GM20000 (cell line): ENCODE data around the gene ASPG.
A peak's percentile ranks its signal among the peaks of the same experiment; 100 is the strongest.

Experiments used
- DNase-seq: peaks from one replicate; pipeline ENCODE4 v3.0.0; 2012; ENCODE audit warnings: low spot score
- CTCF ChIP-seq: IDR thresholded peaks from 2 replicates; pipeline ENCODE4 v1.5.1; 2012; ENCODE audit warnings: mild to moderate bottlenecking, control low read depth; ENCODE audit errors: extremely low read depth, missing control alignments

The ASPG gene

DNA sequence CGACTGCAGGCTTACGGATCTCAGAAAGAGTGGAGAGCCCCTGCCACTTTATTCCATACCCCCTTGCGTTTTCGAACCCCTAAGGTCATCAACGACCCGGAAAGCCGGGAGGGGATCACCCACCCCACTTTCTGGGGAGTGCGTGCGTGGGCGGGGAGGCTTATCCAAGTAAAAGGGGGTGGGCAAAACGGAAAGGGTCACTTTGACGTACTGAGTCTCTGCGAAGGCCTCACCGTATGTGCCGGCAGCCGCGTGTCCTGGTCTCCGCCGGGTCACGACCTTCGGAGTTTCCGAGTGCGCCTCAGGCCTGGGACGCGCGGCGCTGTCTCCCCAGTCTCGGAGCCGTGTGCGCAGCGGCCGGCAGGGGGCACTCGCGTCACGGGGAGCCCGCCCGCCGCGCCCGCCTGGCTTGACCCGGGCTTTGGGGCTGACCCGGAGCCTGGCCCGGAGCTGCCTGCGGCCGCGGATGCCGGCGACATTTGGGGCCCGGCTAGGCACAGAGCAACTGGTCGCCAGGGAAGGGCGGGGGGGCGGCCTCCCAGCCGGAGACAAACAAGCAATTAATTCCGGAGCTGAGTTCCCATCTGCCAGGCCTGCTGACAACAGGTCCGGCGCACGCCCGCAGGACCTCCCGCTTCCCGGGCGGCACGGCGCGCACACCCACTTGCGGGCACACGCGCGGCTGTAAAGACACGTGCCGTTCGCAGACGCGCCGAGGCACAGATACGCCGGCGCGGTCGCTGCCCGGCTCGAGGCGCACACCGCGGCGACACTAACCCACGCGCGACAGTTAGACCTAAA lies 52.0 kb downstream of the ASPG start:
- TF ChIP-seq CTCF: peak; percentile 68
- peak; percentile 96 for DNase-seq

- no peak for TF ChIP-seq CTCF
- no peak for DNase-seq
These were observed 52.7 kb downstream of the ASPG start, which contains the start of gene KIF26A for GRCh38 chr14:104138098-104138717. KIF26A (plus strand) TSS chr14:104138587; CDS start chr14:104138723, 136 bp downstream.

DNA sequence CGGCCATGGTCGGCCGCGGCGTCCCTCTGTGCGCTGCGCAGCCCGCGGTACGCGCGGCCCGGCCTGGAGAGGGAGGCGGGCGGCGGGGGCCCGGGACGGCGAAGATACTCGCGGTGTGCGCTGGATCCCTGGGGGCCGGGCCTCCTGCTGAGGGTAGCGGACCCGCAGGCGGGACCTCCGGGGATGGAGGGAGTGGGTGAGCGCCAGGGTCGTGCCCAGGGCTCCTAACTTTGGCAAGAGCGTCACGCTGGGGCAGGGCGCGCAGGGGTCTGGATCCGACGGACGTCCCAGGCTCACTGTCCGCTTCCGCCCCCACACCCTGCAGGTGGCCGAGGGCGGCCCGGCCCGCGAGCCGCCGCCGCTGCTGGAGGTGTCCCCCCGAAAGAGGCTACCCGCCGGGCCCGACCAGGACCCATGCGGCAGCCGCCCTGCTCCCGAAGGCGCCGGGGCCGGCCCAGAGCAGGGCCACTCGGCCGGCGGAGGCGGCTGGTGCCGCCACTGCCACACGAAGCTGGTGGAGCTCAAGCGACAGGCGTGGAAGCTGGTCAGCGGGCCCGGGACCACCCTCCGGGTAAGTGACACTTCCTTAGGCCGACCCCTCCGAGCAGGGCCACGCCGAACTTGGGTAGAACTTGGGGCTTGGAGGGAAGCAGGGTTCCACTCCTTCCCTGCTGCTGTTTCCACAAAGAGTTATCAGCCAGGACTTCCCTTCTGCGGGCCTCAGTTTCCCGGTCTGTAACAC lies 53.4 kb downstream of the ASPG start:
- DNase-seq: no peak
- no peak for TF ChIP-seq CTCF

DNA sequence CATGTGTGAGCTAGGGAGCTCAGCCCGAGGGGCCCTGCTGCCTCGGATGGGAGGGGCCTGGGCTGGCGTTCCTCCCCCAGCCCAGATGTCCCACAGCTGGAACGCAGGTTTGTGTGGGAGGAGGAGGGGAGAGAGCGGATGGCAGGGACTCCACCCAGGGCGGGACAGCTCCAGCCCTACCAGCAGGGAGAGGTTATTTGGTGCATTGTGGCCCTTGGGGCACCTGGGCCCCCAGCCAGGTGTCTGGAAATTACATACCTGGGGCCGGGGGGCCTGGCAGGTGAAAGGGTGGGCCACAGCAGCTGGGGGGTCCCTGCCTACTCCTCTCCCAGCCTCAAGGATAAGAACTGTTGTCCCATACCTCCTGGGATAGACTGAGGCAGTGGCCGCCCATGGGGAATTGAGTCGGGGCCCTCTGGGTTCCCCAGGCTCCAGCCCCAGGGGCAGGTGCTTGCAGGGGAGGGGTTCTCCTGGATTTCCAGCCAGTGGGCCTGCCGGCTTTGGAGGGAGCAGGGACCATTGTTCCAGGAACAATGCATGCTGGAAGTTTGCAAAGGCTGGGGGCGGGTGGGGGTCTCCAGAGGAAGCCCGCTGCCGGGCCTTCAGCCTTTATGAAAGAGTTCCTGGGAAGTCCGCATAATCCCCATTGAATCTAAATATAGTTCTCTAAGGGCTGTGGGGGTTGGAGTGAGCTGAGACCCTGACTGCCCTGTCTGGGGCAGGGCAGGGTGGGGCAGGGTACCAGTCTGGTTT lies 54.1 kb downstream of the ASPG start:
- no peak for TF ChIP-seq CTCF
- DNase-seq: no peak

- DNase-seq: no peak
- TF ChIP-seq CTCF: no peak
These were observed 54.6 kb downstream of the ASPG start for GRCh38 chr14:104140213-104140462.

DNA sequence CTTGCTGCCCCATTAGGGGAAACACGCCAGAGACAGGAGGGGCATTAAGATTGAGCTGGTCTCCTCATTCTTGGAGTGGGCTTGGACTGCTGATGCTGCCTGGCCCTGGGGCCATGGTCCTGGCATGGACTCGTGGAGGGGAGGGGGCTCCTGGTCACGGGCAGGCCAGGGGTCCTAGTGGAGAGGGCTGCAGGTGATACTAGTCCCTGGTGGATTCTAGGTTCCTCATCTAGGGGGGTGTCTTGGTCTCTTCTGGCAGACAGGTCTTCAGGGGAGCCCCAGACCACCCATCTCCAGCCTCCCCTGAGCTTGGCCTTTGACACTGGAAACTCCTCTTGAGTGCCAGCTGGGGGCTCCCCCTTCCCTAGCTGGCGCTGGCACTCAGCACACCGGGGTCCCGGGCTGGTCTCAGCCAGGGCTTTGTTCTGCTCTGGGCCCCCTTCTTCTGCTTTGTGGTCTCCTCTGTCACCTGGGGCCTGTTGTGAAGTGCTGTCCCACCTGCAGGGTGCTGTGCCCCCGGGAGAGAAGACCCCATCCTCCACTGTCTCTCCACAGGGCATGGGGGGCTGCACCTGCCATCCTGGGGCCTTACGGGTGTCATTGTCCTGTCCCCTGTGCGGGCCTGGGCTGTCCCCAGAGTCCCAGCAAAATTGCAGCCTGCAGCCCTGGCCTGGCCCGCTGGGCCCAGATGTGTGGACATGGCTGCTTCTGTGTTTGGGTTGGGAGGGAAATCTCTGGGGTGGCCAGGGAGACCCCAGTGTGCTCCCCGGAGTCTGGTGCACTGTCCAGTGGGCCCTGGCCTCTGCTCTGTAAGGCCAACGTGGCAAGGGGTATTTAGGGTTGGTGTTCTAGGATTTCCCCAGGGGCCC lies 55.2 kb downstream of the ASPG start:
- TF ChIP-seq CTCF: no peak
- DNase-seq: no peak
